GM18505 (cell line): ENCODE data around the gene NRXN3.
"Not testable (repeated sequence)": the region's sequence is repeated elsewhere in the genome, so short reads cannot be mapped to it uniquely, and the experiment has no call there.

Source experiments
- ATAC-seq: cut with Tn5 transposase; IDR thresholded peaks from one replicate; pipeline ENCODE4 v1.9.1; 2021; ENCODE audit not compliant: unreplicated experiment
- POLR2A ChIP-seq: IDR thresholded peaks from 4 replicates; pipeline ENCODE4 v1.6.1; 2011; ENCODE audit warnings: borderline replicate concordance; ENCODE audit not compliant: insufficient read depth, insufficient read length; ENCODE audit errors: extremely low read depth

Gene NRXN3

GRCh38 chr14:78403278-78403815 lies 233.2 kb downstream of the NRXN3 start:
- peak; percentile 84 for ATAC-seq
- no peak for TF ChIP-seq POLR2A

- ATAC-seq, result no peak
- no peak for TF ChIP-seq POLR2A
Observed at GRCh38 chr14:78405079-78405856, 235.1 kb downstream of the NRXN3 start.

DNA sequence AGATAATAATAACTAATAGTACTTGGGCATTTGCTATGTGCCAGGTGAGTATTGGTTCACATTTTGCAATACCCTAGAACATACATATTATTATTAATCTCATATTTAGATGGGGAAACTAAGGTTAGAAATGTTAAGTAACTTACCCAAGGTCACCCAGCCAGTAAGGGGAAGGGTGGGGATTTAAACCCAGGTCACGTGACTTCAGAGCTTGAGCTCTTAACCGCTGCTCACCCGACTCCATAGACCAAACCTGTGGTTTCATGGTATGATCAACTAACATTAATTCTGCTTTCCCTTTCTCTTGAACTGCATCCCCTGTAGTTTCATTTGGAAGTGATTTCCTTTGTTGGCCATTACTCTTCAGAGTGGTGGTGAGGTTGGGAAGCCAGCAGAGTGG lies 242.3 kb downstream of the NRXN3 start:
- ATAC-seq, result no peak

DNA sequence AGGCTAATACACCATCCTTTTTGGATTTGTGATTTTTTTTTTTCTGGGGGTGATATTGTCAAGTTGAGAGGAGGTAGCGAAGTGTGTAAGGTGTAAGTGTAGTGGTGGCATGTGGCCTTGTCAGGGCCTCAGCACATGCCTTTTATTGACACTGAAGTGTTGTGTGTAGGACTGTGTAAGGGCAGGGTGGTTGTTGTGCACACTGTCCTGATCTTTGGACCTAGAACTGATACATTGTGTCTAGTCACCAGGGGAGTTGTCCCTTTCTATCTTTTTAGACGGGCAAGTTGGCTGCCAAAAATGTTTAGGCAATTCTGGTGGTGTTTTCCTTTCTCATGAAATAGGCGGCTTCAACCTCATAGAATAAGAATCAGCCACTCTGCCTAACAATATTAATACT lies 244.0 kb downstream of the NRXN3 start:
- no peak for ATAC-seq
- no peak for TF ChIP-seq POLR2A

More for the DNA sequence above, 242.3 kb downstream of the NRXN3 start:
- TF ChIP-seq POLR2A, result no peak

GRCh38 chr14:78417532-78417931 lies 247.4 kb downstream of the NRXN3 start:
- ATAC-seq, result no peak
- no peak for TF ChIP-seq POLR2A

- ATAC-seq, result no peak
- no peak for TF ChIP-seq POLR2A
Observed at GRCh38 chr14:78424311-78424710, 254.1 kb downstream of the NRXN3 start.

DNA sequence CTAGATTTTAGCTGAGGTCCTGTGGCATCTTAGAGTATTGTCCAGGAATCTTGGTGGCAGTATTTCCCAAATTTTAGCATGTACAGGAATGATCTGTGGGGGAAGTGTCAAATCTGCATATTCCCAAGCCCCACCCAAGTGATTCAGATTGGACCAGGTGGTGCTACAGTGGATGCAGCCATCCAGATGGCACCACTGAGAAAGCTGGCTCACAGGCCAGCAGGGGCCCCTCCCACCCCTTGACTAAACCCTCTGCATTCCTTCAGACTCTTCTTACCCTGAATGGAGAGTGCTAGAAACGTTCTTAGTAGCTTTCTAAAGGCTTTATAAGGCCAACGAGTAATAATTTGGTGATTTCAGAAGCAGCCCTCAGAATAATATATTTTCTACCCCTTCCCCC lies 255.2 kb downstream of the NRXN3 start:
- ATAC-seq, result no peak
- no peak for TF ChIP-seq POLR2A

DNA sequence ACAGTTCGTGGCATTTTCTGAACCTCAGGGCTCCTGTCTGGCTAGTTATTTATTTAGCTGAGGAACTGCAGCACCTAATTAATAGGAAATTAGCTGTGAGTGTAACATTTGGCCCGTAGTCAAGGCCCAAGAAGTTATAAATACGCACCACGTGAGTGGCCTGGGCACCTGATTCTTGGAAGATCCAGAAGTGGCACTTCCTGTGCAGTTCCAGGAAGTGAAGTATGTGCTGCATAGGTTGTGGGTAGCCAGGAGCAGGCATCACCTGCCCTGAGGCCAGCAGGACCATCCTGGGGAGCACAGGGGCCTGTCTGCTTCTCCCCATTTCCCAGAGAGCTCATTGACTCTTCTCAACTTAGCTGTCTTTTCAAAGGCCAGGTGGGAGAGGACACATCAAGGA lies 255.6 kb downstream of the NRXN3 start:
- ATAC-seq, result no peak

DNA sequence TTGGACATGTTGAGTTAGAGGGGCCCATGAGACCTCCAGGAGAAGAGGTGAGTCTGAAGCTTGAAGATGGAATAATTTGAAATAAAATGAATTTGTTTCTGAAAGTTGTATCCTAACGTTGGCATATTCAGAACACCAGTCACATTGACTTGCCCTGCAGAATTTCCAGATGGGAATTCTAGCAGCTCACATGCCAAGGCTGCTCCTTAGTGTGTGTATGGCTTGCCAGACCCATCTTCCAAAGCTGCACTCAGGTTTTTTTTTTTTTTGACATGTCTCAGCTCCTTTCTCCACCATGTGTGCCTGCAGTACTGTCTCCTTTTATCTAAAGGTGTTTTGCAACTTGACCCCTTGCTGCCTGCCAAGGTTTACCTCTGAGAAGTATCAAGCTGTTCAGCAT lies 261.9 kb downstream of the NRXN3 start:
- ATAC-seq, result no peak
- no peak for TF ChIP-seq POLR2A

More for the DNA sequence above, 255.6 kb downstream of the NRXN3 start:
- no peak for TF ChIP-seq POLR2A

DNA sequence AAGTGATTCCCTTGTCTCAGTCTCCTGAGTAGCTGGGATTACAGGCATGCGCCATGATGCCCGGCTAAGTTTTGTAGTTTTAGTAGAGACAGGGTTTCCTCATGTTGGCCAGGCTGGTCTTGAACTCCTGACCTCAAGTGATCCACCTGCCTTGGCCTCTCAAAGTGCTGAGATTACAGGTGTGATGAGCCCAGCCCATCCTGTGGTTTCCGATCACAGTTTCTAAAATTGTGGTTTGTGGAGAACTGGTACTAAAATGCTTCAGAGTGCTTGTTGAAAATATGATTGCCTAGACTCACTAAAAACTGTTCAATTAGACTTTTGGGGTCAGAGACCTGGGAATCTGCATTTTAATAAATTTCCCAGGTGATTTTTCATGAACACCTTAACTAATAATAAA lies 267.3 kb downstream of the NRXN3 start:
- ATAC-seq, result not testable (repeated sequence)

- no peak for TF ChIP-seq POLR2A
- ATAC-seq, result no peak
Observed at GRCh38 chr14:78440356-78440894, 270.3 kb downstream of the NRXN3 start.

DNA sequence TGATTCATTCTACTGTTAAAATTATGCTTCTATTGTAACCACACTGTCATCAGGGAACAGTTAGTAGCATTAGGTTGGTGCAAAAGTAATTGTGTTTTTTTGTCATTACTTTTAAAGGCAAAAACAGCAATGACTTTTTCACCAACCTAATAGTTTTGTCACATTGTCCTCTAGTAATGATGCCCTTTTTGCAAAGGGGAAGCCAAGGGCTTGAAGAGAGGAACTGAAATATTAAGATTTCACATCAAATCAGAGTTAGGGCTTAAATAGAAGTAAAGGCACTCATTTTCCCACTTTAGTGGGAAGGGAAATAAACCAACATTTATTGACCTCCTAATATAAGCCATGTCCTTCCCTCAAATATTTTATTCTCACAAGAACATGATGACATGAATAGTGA lies 273.7 kb downstream of the NRXN3 start:
- TF ChIP-seq POLR2A, result no peak
- ATAC-seq, result no peak

- TF ChIP-seq POLR2A, result no peak
- no peak for ATAC-seq
Observed at GRCh38 chr14:78445275-78445674, 275.1 kb downstream of the NRXN3 start.

DNA sequence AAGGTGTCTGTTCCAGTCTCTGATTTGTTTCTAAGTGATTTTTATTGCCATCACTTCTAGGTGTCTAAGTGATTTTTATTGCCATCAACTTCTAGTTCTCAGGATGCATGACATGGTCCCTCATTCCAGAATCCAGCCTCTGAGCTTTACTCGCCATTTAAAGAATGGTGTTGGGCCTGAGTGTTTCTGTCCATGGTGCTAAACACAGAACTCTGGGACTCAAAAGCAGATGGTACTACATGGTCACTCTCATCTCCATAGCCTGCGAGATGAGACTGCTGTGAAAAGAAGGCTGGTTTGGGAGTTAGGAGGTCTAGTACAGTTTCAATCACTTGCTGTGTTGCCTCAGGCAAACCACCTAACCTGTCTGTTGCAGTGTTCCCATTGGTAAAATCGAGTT lies 276.6 kb downstream of the NRXN3 start:
- ATAC-seq, result no peak
- no peak for TF ChIP-seq POLR2A
